EL (cell line): ENCODE measurements around the gene ZC3H8.
"Not testable (repeated sequence)": the region's sequence is repeated elsewhere in the genome, so short reads cannot be mapped to it uniquely, and the experiment has no call there.

ENCODE experiments used
- DNase-seq: peaks from one replicate; pipeline ENCODE4 v3.0.0-alpha.2; 2016

The ZC3H8 gene

DNA sequence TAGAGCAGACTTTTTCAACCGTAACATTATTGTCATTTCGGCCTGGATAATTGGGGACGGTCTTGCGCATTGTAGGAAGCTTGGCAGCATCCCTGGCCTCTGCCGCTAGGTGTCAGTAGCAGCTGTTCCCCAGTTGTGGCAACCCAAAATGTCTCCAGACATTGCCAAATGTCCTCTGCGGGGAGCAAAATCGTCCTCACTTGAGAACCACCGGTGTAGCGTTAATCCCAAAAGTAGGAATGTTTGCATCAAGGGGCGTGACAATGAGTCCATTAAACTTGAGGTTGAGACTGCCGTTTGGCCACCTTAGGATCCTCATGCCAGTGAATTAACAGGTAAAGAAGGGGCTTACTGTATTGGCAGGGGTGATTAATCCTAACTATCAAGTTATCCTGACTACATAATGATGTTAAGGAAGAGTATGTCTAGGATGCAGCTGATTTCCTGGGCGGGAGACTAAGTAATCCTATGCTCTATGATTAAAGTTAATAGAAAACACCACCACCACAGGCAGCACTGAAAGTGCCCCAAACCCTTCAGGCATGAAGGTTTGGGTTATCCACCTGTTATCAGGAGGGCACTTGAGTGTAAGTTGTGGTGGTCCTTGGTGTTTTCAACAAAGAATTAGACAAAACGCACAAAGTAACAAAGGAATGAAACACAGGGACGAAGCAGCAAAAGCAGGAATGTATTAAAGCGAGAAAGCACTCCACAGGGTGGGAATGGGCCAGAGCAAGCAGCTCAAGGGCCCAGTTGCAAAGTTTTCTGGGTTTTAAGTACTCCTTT, 4.9 kb upstream of the ZC3H8 start:
- peak; percentile 75 for DNase-seq

GRCh38 chr2:112257575-112257974, 2.7 kb upstream of the ZC3H8 start:
- peak; percentile 17 for DNase-seq

DNA sequence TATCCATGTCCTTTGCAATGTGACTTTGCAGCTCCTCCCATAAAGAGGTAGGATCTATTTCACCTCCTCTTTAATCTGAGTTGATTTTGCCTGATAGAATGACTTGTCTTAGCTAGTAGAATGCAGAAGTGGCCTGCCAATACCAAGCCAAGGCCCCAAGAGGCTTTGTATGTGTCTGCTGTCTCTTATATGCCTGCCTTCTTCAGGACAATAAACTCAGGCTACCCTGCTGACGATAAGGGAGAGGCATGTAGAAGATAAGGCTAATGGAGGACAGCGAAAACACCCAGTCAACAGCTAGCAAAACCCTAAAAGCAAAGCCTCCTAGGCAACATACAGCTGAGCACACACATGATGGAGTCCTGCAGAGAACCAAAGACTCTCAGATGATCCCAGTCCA, 1.8 kb upstream of the ZC3H8 start:
- DNase-seq, result no peak

DNA sequence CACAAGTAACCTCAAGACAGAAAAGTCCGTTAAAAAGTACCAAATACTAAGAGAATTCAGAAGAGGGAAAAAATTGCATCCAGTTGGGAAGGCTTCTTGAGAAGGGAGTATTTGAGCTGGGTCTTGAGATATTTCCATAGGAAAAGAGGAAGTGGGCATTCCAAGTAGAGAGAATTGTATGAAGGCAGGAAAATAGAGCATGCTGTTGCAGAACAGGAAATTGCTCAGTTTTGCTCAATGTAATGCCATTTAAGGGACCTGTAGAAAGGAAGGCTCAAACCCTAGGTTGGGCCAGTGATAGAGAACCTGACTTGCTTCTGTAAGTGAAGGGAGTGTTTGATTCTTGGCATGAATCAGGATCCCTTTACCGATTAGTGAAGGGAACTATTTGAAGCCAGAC, 1.0 kb upstream of the ZC3H8 start:
- no peak for DNase-seq

- no peak for DNase-seq
Measured at GRCh38 chr2:112253261-112253815, 1.5 kb downstream of the ZC3H8 start.

- no peak for DNase-seq
Measured at GRCh38 chr2:112251271-112251670, 3.6 kb downstream of the ZC3H8 start.

- no peak for DNase-seq
Measured at GRCh38 chr2:112244854-112245253, 10.0 kb downstream of the ZC3H8 start.

DNA sequence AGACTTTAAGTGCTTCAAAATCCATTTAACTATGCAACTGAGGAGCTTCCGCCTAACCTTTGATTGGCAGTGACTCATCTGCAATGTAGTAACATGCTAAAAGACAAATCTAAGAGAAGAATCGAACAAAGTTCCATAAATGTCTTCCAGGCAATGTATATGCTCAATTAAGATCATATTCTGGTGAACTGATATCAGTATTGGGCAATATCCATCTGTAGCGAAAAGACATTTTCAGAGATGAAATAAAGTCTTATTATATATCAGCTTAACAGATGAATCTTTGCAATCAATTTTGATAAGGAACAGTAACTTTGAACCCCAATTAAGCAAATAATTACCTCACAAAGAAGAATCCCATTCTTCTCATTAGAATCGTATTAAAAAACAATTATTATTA, 11.6 kb downstream of the ZC3H8 start:
- DNase-seq, result no peak

DNA sequence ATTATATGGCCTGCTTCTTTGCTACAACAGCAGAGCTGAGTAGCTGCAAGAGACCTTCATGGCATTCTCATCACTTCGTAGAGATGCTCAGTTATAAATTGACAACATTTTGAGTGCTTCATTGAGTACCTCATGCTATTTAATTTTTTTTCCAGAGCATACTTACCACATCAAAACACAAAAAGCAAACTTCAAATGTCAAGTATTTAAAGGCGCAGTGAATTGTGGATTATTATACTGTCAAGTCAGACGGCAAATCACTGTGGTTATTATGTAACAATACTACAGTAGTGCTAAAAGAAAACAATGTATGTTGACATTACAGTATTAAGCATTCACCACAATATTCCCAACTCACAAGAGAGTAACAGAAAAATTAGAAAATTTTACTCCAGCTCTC, 12.5 kb downstream of the ZC3H8 start:
- no peak for DNase-seq

DNA sequence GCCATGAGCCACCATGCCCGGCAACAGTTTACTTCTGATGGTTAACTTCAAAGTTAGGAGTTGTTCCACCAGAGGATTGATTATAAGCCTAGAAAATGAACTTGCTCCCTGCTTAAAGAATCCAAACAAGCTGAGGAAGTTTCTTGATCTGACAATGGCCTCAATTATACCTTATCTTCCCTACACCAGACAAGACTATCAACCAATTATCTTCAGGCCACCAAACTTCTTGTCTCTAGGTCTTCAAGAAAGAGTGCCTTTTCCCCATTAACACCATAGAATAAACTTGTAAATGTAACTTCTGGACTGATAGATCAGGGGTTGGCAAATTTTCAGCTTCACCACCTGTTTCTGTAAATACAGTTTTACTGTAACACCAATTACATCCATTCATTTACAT, 15.0 kb downstream of the ZC3H8 start:
- DNase-seq, result no peak

GRCh38 chr2:112230371-112230770, 24.5 kb downstream of the ZC3H8 start:
- DNase-seq, result no peak

GRCh38 chr2:112229348-112229747, 25.5 kb downstream of the ZC3H8 start:
- peak; percentile 4 for DNase-seq

DNA sequence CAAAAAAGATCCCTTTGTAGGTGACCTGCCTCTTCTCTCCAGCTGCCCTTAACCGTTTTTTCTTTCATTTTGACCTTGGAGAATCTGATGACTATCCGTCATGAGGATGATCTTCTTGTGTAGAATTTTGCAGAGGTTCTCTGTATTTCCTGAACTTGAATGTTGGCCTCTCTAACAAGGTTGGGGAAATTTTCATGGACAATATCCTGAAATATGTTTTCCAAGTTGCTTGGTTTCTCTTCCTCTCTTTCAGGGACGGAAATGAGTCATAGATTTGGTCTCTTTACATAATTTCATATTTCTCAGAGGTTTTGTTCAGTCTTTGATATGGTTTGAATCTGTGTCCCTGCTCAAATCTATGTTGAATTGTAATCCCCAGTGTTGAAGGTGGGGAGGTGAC, 34.0 kb downstream of the ZC3H8 start:
- DNase-seq, result no peak

DNA sequence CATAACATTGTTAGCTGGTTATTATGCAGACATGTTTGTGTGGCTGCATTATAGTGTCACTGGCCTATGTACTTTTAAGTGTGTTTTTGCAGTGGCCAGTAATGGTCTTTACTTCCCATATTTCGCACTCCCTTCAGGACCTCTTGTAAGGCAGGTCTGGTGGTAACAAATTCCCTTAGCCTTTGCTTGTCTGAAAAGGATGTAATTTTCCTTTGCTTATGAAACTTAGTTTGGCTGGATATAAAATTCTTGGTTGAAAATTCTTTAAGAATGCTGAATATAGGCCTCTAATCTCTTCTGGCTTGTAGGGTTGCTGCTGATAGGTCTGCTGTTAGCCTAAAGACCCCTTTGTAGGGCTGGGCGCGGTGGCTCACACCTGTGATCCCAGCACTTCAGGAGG, 34.7 kb downstream of the ZC3H8 start:
- no peak for DNase-seq

DNA sequence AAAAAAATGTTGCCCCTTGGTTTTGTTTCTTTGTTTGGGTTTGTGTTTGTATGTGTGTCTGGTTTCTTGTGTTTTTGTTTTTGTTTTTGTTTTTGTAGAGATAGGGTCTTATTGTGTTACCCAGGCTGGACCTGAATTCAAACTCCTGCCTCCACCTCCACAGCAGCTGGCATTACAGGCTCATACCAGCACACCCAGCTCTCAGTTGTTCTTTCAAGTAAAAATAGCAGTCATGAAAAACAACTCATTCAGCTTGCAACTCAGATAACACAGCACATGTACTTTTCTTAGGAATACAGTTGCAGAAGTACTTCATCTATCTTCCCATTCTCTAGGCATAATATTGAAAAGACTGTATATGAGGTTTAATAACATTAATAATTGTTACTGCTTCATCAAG, 37.0 kb downstream of the ZC3H8 start:
- DNase-seq, result no peak

DNA sequence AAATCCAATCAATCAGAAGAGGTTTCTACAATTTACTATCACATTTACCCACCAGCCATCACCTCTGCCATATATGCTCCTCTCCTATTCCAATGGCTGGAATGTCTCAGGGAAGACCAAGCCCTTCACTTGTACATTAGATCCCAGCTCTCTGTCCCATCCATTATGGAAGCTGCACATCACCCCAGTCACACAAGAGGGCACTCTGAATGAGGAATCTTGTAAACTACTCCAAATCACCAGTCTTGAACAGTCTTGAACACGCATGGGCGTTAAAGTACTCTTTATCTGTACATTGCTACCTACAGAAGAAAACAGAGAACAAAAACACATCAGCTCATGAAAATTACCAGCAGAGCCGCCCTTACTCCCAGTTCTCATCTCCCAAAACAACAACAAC, 38.7 kb downstream of the ZC3H8 start:
- no peak for DNase-seq

GRCh38 chr2:112207905-112208304, 46.9 kb downstream of the ZC3H8 start:
- DNase-seq, result not testable (repeated sequence)

- DNase-seq, result no peak
Measured at GRCh38 chr2:112204411-112204810, 50.4 kb downstream of the ZC3H8 start.

DNA sequence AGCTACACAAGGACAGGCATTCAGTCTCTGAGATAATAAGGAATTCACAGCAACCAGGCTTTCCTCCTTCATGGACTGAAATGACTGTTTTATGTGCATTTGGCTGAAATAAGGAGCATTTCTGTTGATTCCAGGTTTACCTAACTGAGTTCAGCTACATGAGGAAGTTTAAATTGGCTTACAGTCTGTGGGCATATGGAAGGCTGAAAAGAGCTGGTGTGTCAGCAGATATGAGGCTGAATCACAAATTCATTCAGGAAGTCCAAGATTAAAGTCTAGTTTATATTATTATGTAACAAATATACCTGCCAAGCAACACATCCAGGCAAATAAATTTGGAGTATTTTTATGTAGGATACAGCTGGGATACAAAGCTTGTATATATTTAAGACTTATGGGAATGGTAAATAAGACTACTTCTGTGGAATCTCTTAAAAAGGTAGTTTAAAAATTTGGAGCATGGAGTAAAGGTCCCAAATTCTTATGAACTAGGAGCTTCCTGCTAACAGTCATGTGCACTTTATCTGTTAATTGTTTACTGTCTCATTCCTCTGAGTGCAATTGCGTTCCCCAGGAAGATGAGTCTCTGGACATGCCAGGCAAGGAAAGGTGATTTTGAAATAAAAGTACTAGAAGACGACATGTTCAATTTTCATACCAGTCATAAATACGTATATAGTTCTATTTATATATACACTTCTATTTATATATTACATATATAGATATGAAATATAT, 53.0 kb downstream of the ZC3H8 start:
- no peak for DNase-seq

- DNase-seq, result no peak
Measured at GRCh38 chr2:112199188-112199587, 55.7 kb downstream of the ZC3H8 start.

DNA sequence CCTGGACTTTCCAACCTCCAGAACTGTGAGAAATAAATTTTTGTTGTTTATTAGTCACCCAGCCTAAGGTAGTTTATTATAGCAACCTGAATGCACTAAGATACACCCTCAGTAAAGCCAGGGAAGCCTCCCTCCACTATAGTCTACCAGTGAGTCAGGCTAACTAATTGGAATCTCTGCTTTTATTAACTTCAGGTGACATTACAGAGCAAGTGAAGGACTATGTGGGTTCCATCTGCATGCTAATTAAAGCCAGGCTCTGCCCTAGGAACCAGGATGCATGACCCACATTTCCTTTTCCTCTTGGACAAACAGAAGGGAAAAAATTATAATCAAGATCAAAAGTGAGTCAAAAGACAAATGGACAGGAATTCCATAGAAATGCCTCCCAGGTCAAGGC, 56.1 kb downstream of the ZC3H8 start:
- DNase-seq, result no peak

DNA sequence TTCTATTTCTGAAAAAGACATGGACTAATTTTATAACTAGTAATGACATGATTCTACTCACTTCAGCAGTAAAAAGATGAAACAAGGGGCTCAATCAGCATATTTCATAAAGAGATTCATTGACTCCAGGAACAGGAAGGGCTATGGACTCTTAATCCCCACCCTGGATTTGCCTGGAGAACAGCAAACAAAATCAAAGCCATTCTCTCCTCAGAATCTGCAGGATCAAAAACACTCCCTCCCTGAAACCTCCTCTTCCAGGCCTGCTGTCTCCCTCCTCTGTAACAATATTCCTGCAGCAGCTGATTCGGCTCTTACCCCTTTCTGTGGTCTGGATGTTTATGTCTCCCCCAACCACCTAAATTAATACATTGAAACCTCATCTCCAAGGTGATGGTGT, 57.0 kb downstream of the ZC3H8 start:
- DNase-seq, result no peak

DNA sequence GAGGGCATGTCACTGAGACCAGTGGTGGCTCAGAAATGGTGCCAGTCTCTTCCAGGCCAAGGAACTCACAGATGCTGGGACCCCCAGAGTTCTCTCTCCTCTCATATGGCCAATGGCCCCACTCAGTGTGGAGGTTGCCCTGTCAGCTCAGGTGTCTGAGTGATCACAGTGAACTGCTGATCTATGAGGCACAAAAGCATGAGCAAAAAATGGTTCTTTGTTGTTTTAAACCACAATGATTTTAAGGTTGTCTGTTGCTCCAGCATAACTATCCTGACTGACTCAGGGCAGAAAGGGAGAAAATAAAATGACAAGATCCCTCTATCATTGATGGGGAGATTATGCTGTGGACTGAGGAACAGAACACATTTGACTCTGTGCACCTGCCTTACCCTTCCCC, 58.9 kb downstream of the ZC3H8 start:
- DNase-seq, result no peak

GRCh38 chr2:112195167-112195766, 59.6 kb downstream of the ZC3H8 start:
- no peak for DNase-seq
